Sigmoid colon (tissue), 3 donors: Measurements from ENCODE around the gene JAM3.

ENCODE experiments used
- CTCF ChIP-seq, 4 experiments: fragments of 450-650 bp in 3 of 4; fragments of 200-600 bp in 1 of 4; IDR thresholded peaks; one replicate each; pipeline ENCODE4 v1.5.1; 2016 to 2019; ENCODE audit warnings: antibody characterized with exemption in 4 of 4, mild to moderate bottlenecking in 3 of 4, moderate library complexity in 2 of 4
- POLR2A ChIP-seq, 2 donors: fragments of 450-650 bp; IDR thresholded peaks; one replicate each; pipeline ENCODE4 v1.6.1; 2016; ENCODE audit warnings: antibody characterized with exemption in 2 of 2, mild to moderate bottlenecking in 2 of 2, moderate library complexity in 2 of 2

GRCh38 chr11:134074346-134074745, 5.5 kb downstream of the JAM3 start:
- TF ChIP-seq POLR2A (IDR thresholded peaks at IDR 0.05): no peak
- no peak for TF ChIP-seq CTCF (IDR thresholded peaks at IDR 0.05)
